ENCODE data around the gene MCTP1. TPM values are rescaled to one million over a fixed set of nuclear protein-coding genes. Genes with fewer than 3 reads are reported as not detected.

MCTP1 gene
- total RNA-seq, 4 donors from 2014 or later = 5.7 to 33.5 (median 17.4) TPM

GRCh38 chr5:95100551-95100950 lies 184.3 kb downstream of the MCTP1 start:
- TF ChIP-seq CTCF (IDR thresholded peaks at IDR 0.05) (no peak), POLR2A (IDR thresholded peaks at IDR 0.05) (no peak)
- H3K4me3 ChIP-seq (replicated peaks in 1 of 3) = no peak overlapping the region
- intact Hi-C loops (cut with DNase I) = no loop called here

GRCh38 chr5:95098012-95098411 lies 186.9 kb downstream of the MCTP1 start:
- TF ChIP-seq CTCF (IDR thresholded peaks at IDR 0.05) = no peak
- TF ChIP-seq POLR2A (IDR thresholded peaks at IDR 0.05) = no peak
- Histone ChIP-seq H3K4me3 (replicated peaks in 1 of 3) (no peak overlapping the region), H3K27ac (no peak overlapping the region), H3K36me3 (no peaks in the 10 kb centered on the region), H3K4me1 (no peaks in the 10 kb centered on the region), H3K9me3 (no peaks in the 10 kb centered on the region), H3K27me3 (no peaks in the 10 kb centered on the region)
- WGBS, 2 donors = 87 to 90% methylated on average over 2 of the region's 2 CpGs
- no peak for DNase-seq
- intact Hi-C loops (cut with DNase I) = no loop called here

More at GRCh38 chr5:95100551-95100950, 184.3 kb downstream of the MCTP1 start:
- Histone ChIP-seq H3K27ac (no peak overlapping the region), H3K9me3 (no peaks in the 10 kb centered on the region), H3K27me3 (no peaks in the 10 kb centered on the region), H3K36me3 (no peaks in the 10 kb centered on the region), H3K4me1 (no peaks in the 10 kb centered on the region)
- DNase-seq = no peak
- 95 to 97% methylated on average over 1 of the region's 1 CpG for WGBS, 2 donors

GRCh38 chr5:95093211-95093610 lies 191.7 kb downstream of the MCTP1 start:
- TF ChIP-seq POLR2A (IDR thresholded peaks at IDR 0.05) = no peak
- TF ChIP-seq CTCF (IDR thresholded peaks at IDR 0.05) = no peak
- intact Hi-C loops (cut with DNase I) = no loop called here
- no peak for DNase-seq
- 92 to 100% methylated on average over 1 of the region's 1 CpG for WGBS, 2 donors
- no peaks in the 10 kb centered on the region for H3K4me1 ChIP-seq
- H3K9me3 ChIP-seq = no peaks in the 10 kb centered on the region
- no peaks in the 10 kb centered on the region for H3K36me3 ChIP-seq
- no peaks in the 10 kb centered on the region for H3K27me3 ChIP-seq
- H3K27ac ChIP-seq = no peak overlapping the region
- no peak overlapping the region for H3K4me3 ChIP-seq (replicated peaks in 1 of 3)

GRCh38 chr5:95090774-95091173 lies 194.1 kb downstream of the MCTP1 start:
- Histone ChIP-seq H3K4me3 (replicated peaks in 1 of 3) (no peak overlapping the region), H3K4me1 (no peaks in the 10 kb centered on the region), H3K27me3 (no peaks in the 10 kb centered on the region), H3K27ac (no peak overlapping the region), H3K9me3 (no peaks in the 10 kb centered on the region), H3K36me3 (no peaks in the 10 kb centered on the region)
- WGBS, 2 donors = 90 to 100% methylated on average over 2 of the region's 2 CpGs
- no peak for DNase-seq
- TF ChIP-seq CTCF (IDR thresholded peaks at IDR 0.05) (no peak), POLR2A (IDR thresholded peaks at IDR 0.05) (no peak)
- intact Hi-C loops (cut with DNase I) = no loop called here

GRCh38 chr5:95087816-95088317 lies 197.0 kb downstream of the MCTP1 start:
- TF ChIP-seq CTCF (IDR thresholded peaks at IDR 0.05) = no peak
- TF ChIP-seq POLR2A (IDR thresholded peaks at IDR 0.05) = no peak
- intact Hi-C loops (cut with DNase I) = no loop called here
- no peaks in the 10 kb centered on the region for H3K36me3 ChIP-seq
- H3K27me3 ChIP-seq = no peaks in the 10 kb centered on the region
- no peak overlapping the region for H3K27ac ChIP-seq
- no peaks in the 10 kb centered on the region for H3K4me1 ChIP-seq
- WGBS, 2 donors = 85 to 89% methylated on average over 7 of the region's 7 CpGs
- DNase-seq = no peak
- H3K9me3 ChIP-seq = no peaks in the 10 kb centered on the region
- no peak overlapping the region for H3K4me3 ChIP-seq (replicated peaks in 1 of 3)
